Mucosa of stomach (tissue), 1 donor: Measurements from ENCODE around the gene SNAI1.

Source experiments
- H3K27me3 ChIP-seq: one replicate; pipeline ENCODE4 v1.7.0; 2013; ENCODE audit warnings: mild to moderate bottlenecking, low read length; ENCODE audit not compliant: control insufficient read depth, insufficient read depth
- H3K36me3 ChIP-seq: one replicate; pipeline ENCODE4 v1.7.0; 2013; ENCODE audit warnings: low read length; ENCODE audit not compliant: control insufficient read depth, insufficient read depth
- H3K4me1 ChIP-seq: one replicate; pipeline ENCODE4 v1.7.0; 2013; ENCODE audit warnings: mild to moderate bottlenecking, low read length; ENCODE audit not compliant: control insufficient read depth, insufficient read depth
- H3K4me3 ChIP-seq: one replicate; pipeline ENCODE4 v1.7.0; 2013; ENCODE audit warnings: low read length
- H3K9ac ChIP-seq: one replicate; pipeline ENCODE4 v1.7.0; 2013; ENCODE audit warnings: mild to moderate bottlenecking, low read length, moderate library complexity
- H3K9me3 ChIP-seq: one replicate; pipeline ENCODE4 v1.7.0; 2013; ENCODE audit warnings: mild to moderate bottlenecking, low read length, moderate library complexity; ENCODE audit not compliant: control insufficient read depth
- donor health status: Pancreatic carcinoma.

SNAI1 gene

GRCh38 chr20:50020288-50020687, 37.5 kb downstream of the SNAI1 start:
- Histone ChIP-seq H3K36me3 (no peaks in the 10 kb centered on the region), H3K27me3 (no peaks in the 10 kb centered on the region), H3K4me1 (no peaks in the 10 kb centered on the region), H3K4me3 (no peak overlapping the region), H3K9me3 (no peaks in the 10 kb centered on the region), H3K9ac (no peak overlapping the region)

GRCh38 chr20:50022676-50023075, 39.9 kb downstream of the SNAI1 start:
- H3K4me3 ChIP-seq = no peak overlapping the region
- H3K27me3 ChIP-seq = no peaks in the 10 kb centered on the region
- H3K9me3 ChIP-seq = no peaks in the 10 kb centered on the region
- no peaks in the 10 kb centered on the region for H3K36me3 ChIP-seq
- H3K4me1 ChIP-seq = no peaks in the 10 kb centered on the region
- no peak overlapping the region for H3K9ac ChIP-seq

- Histone ChIP-seq H3K9ac (no peak overlapping the region), H3K4me3 (no peak overlapping the region), H3K9me3 (no peaks in the 10 kb centered on the region), H3K36me3 (no peaks in the 10 kb centered on the region), H3K4me1 (no peaks in the 10 kb centered on the region), H3K27me3 (no peaks in the 10 kb centered on the region)
Measured at GRCh38 chr20:50023116-50023805, 40.5 kb downstream of the SNAI1 start.

- Histone ChIP-seq H3K9ac (no peak overlapping the region), H3K27me3 (no peaks in the 10 kb centered on the region), H3K9me3 (no peaks in the 10 kb centered on the region), H3K4me1 (no peaks in the 10 kb centered on the region), H3K4me3 (no peak overlapping the region), H3K36me3 (no peaks in the 10 kb centered on the region)
Measured at GRCh38 chr20:50026746-50027575, 44.2 kb downstream of the SNAI1 start.

- Histone ChIP-seq H3K4me1 (no peaks in the 10 kb centered on the region), H3K36me3 (no peaks in the 10 kb centered on the region), H3K9me3 (no peaks in the 10 kb centered on the region), H3K9ac (no peak overlapping the region), H3K27me3 (no peaks in the 10 kb centered on the region), H3K4me3 (no peak overlapping the region)
Measured at GRCh38 chr20:50027611-50028105, 44.9 kb downstream of the SNAI1 start.

GRCh38 chr20:50029083-50029696, 46.4 kb downstream of the SNAI1 start:
- Histone ChIP-seq H3K9ac (no peak overlapping the region), H3K4me3 (no peak overlapping the region), H3K9me3 (no peaks in the 10 kb centered on the region), H3K4me1 (peaks cover 5% of the 10 kb centered on the region), H3K36me3 (no peaks in the 10 kb centered on the region), H3K27me3 (no peaks in the 10 kb centered on the region)

GRCh38 chr20:50029697-50030461, 47.1 kb downstream of the SNAI1 start:
- Histone ChIP-seq H3K4me3 (no peak overlapping the region), H3K27me3 (no peaks in the 10 kb centered on the region), H3K4me1 (peaks cover 5% of the 10 kb centered on the region), H3K9ac (no peak overlapping the region), H3K9me3 (no peaks in the 10 kb centered on the region), H3K36me3 (no peaks in the 10 kb centered on the region)

- Histone ChIP-seq H3K9me3 (no peaks in the 10 kb centered on the region), H3K36me3 (no peaks in the 10 kb centered on the region), H3K4me3 (no peak overlapping the region), H3K4me1 (peaks cover 5% of the 10 kb centered on the region), H3K9ac (no peak overlapping the region), H3K27me3 (no peaks in the 10 kb centered on the region)
Measured at GRCh38 chr20:50032955-50033666, 50.3 kb downstream of the SNAI1 start.

- Histone ChIP-seq H3K4me3 (no peak overlapping the region), H3K36me3 (no peaks in the 10 kb centered on the region), H3K27me3 (no peaks in the 10 kb centered on the region), H3K9me3 (no peaks in the 10 kb centered on the region), H3K9ac (no peak overlapping the region), H3K4me1 (peaks cover 5% of the 10 kb centered on the region)
Measured at GRCh38 chr20:50034567-50035180, 51.9 kb downstream of the SNAI1 start.

GRCh38 chr20:50036703-50037102, 53.9 kb downstream of the SNAI1 start:
- Histone ChIP-seq H3K27me3 (no peaks in the 10 kb centered on the region), H3K36me3 (no peaks in the 10 kb centered on the region), H3K9ac (no peak overlapping the region), H3K9me3 (no peaks in the 10 kb centered on the region), H3K4me3 (no peak overlapping the region), H3K4me1 (peaks cover 5% of the 10 kb centered on the region)

GRCh38 chr20:50037123-50037522, 54.3 kb downstream of the SNAI1 start:
- no peaks in the 10 kb centered on the region for H3K27me3 ChIP-seq
- H3K4me3 ChIP-seq = no peak overlapping the region
- H3K4me1 ChIP-seq = peaks cover 5% of the 10 kb centered on the region
- H3K9ac ChIP-seq = no peak overlapping the region
- H3K36me3 ChIP-seq = no peaks in the 10 kb centered on the region
- no peaks in the 10 kb centered on the region for H3K9me3 ChIP-seq
